ENCODE data around the gene ROBO1.

DNA sequence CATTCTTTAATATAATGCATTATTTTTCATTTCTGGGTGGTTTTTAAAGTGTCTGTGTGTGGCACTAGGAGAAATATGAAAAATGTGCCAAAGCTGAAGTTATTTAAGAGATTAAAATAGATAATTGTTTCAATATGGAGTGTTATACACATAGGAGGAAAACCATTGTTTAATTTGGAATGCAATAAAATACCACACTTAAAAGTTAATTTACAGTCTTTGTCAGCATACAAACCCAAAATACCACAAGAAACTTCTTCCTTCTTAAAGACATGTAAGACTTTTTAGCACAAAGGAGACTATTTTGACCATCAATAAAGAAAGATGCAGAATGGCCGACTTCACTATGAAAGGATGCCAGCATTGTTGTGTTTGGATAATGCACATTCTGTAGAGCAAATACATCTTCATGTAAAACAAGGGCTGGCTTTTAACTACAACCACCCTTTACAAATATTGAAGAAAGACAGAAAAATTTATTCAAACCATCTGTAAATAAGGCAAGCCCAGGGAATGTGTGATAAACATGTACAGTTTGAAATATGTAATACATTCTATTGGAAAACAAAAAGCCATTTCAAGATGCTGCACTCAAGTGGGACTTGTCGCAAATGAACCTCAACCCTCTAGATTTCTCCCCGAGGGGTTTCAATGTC, 1146.6 kb downstream of the ROBO1 start:
- TF ChIP-seq BRCA1 (CRISPR knock-in tag; IDR thresholded peaks at IDR 0.05) (no peak), FOXM1 (CRISPR knock-in tag; IDR thresholded peaks at IDR 0.05) (no peak), JUND (CRISPR knock-in tag; IDR thresholded peaks at IDR 0.05) (no peak), TAF15 (IDR thresholded peaks at IDR 0.05; ENCODE audit: low read depth, low read length, poor library complexity, severe bottlenecking) (no peak), CEBPG (CRISPR knock-in tag; IDR thresholded peaks at IDR 0.05) (no peak), TCF7L2 (IDR thresholded peaks at IDR 0.05; ENCODE audit: low read depth, low read length) (no peak), RXRA (CRISPR knock-in tag; IDR thresholded peaks at IDR 0.05) (no peak), ASH2L (IDR thresholded peaks at IDR 0.05; ENCODE audit: insufficient read length, low read depth, low read length) (no peak), NFE2 (CRISPR knock-in tag; IDR thresholded peaks at IDR 0.05) (no peak)
- TF ChIP-seq, protein P1, sequence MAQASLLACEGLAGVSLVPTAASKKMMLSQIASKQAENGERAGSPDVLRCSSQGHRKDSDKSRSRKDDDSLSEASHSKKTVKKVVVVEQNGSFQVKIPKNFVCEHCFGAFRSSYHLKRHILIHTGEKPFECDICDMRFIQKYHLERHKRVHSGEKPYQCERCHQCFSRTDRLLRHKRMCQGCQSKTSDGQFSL (CRISPR knock-in tag; IDR thresholded peaks at IDR 0.05) = no peak
- TF ChIP-seq, protein P2, sequence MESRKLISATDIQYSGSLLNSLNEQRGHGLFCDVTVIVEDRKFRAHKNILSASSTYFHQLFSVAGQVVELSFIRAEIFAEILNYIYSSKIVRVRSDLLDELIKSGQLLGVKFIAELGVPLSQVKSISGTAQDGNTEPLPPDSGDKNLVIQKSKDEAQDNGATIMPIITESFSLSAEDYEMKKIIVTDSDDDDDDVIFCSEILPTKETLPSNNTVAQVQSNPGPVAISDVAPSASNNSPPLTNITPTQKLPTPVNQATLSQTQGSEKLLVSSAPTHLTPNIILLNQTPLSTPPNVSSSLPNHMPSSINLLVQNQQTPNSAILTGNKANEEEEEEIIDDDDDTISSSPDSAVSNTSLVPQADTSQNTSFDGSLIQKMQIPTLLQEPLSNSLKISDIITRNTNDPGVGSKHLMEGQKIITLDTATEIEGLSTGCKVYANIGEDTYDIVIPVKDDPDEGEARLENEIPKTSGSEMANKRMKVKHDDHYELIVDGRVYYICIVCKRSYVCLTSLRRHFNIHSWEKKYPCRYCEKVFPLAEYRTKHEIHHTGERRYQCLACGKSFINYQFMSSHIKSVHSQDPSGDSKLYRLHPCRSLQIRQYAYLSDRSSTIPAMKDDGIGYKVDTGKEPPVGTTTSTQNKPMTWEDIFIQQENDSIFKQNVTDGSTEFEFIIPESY (CRISPR knock-in tag; IDR thresholded peaks at IDR 0.05) = no peak
- TF ChIP-seq, protein P3, sequence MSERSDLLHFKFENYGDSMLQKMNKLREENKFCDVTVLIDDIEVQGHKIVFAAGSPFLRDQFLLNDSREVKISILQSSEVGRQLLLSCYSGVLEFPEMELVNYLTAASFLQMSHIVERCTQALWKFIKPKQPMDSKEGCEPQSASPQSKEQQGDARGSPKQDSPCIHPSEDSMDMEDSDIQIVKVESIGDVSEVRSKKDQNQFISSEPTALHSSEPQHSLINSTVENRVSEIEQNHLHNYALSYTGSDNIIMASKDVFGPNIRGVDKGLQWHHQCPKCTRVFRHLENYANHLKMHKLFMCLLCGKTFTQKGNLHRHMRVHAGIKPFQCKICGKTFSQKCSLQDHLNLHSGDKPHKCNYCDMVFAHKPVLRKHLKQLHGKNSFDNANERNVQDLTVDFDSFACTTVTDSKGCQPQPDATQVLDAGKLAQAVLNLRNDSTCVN (CRISPR knock-in tag; IDR thresholded peaks at IDR 0.05; ENCODE audit: borderline replicate concordance) = no peak
- TF ChIP-seq, protein P4, sequence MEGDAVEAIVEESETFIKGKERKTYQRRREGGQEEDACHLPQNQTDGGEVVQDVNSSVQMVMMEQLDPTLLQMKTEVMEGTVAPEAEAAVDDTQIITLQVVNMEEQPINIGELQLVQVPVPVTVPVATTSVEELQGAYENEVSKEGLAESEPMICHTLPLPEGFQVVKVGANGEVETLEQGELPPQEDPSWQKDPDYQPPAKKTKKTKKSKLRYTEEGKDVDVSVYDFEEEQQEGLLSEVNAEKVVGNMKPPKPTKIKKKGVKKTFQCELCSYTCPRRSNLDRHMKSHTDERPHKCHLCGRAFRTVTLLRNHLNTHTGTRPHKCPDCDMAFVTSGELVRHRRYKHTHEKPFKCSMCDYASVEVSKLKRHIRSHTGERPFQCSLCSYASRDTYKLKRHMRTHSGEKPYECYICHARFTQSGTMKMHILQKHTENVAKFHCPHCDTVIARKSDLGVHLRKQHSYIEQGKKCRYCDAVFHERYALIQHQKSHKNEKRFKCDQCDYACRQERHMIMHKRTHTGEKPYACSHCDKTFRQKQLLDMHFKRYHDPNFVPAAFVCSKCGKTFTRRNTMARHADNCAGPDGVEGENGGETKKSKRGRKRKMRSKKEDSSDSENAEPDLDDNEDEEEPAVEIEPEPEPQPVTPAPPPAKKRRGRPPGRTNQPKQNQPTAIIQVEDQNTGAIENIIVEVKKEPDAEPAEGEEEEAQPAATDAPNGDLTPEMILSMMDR (CRISPR knock-in tag; IDR thresholded peaks at IDR 0.05) = no peak
